AG09319 (cell line): ENCODE measurements around the gene RNU6-9.

Source experiments
- DNase-seq: peaks from one replicate; pipeline ENCODE4 v3.0.0-alpha.2; 2010; ENCODE audit warnings: low read depth; ENCODE audit errors: extremely low read depth
- TF ChIP-seq, protein P1 (sequence below): IDR thresholded peaks from 2 replicates; pipeline ENCODE4 v1.5.1; 2011; ENCODE audit warnings: low read depth, mild to moderate bottlenecking, inconsistent platforms, low read length, moderate library complexity

RNU6-9 gene

GRCh38 chr19:858284-858683 lies 35.0 kb upstream of the RNU6-9 start:
- TF ChIP-seq, protein P1, sequence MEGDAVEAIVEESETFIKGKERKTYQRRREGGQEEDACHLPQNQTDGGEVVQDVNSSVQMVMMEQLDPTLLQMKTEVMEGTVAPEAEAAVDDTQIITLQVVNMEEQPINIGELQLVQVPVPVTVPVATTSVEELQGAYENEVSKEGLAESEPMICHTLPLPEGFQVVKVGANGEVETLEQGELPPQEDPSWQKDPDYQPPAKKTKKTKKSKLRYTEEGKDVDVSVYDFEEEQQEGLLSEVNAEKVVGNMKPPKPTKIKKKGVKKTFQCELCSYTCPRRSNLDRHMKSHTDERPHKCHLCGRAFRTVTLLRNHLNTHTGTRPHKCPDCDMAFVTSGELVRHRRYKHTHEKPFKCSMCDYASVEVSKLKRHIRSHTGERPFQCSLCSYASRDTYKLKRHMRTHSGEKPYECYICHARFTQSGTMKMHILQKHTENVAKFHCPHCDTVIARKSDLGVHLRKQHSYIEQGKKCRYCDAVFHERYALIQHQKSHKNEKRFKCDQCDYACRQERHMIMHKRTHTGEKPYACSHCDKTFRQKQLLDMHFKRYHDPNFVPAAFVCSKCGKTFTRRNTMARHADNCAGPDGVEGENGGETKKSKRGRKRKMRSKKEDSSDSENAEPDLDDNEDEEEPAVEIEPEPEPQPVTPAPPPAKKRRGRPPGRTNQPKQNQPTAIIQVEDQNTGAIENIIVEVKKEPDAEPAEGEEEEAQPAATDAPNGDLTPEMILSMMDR, result no peak
- DNase-seq, result no peak

GRCh38 chr19:858868-859843 lies 34.1 kb upstream of the RNU6-9 start, which contains the start of gene CFD:
TSS of gene CFD (plus strand) at chr19:859664. CDS start at chr19:859690, 26 bp downstream.
- no peak for DNase-seq
- TF ChIP-seq, protein P1, result no peak

DNA sequence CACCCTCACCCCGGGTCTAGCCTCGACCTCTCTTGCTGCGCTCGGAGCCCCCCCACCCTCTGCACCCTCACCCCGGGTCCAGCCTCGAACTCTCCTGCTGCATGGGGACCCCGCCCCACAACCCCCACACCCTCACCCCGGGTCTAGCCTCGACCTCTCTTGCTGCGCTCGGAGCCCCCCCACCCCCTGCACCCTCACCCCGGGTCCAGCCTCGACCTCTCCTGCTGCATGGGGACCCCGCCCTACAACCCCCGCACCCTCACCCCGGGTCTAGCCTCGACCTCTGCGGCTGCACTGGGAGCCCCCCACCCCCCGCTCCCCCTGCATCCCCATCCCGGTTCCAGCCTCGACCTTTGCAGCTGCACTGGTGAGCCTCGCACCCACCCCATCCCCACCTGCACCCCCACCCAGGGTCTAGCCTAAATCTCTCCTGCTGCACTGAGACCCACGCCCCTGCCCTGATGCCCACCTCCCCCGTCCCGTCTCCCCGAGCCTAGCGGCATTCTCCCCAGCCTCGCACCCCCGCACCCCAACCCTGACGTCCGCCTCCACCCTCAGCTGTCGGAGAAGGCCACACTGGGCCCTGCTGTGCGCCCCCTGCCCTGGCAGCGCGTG lies 32.0 kb upstream of the RNU6-9 start:
- TF ChIP-seq, protein P1, result no peak

GRCh38 chr19:861756-862580 lies 31.3 kb upstream of the RNU6-9 start:
- TF ChIP-seq, protein P1, result no peak
- DNase-seq, result no peak

More for the DNA sequence above, 32.0 kb upstream of the RNU6-9 start:
- DNase-seq, result no peak

- DNase-seq, result no peak
- TF ChIP-seq, protein P1, result no peak
Observed at GRCh38 chr19:862581-863314, 30.5 kb upstream of the RNU6-9 start.

DNA sequence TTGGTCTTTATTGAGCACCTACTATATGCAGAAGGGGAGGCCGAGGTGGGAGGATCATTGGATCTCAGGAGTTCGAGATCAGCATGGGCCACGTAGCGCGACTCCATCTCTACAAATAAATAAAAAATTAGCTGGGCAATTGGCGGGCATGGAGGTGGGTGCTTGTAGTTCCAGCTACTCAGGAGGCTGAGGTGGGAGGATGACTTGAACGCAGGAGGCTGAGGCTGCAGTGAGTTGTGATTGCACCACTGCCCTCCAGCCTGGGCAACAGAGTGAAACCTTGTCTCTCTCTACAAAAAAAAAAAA lies 30.0 kb upstream of the RNU6-9 start:
- no peak for DNase-seq
- TF ChIP-seq, protein P1, result no peak
